HepG2 (cell line): ENCODE data around the gene RASGRP2. TPM values are rescaled to one million over a fixed set of nuclear protein-coding genes. Genes with fewer than 3 reads are reported as not detected.

Experiments
- BCL6 ChIP-seq: IDR thresholded peaks from 2 replicates; pipeline ENCODE4 v1.6.1; 2016; ENCODE audit warnings: missing genetic modification reagents, missing compliant biosample characterization
- DNMT3B ChIP-seq: conservative IDR thresholded peaks from 2 replicates; pipeline ENCODE4 v1.6.1; 2016; ENCODE audit warnings: missing biosample characterization, control low read depth
- FOXA3 ChIP-seq: IDR thresholded peaks from 2 replicates; pipeline ENCODE4 v1.6.1; 2016; ENCODE audit warnings: missing genetic modification reagents, missing compliant biosample characterization
- GMEB1 ChIP-seq: sonication (generic); formaldehyde crosslinking; IDR thresholded peaks from 2 replicates; pipeline ENCODE4 v1.5.1; 2020; ENCODE audit warnings: missing genetic modification reagents, mild to moderate bottlenecking, borderline replicate concordance
- HNF4A ChIP-seq: sonication (generic); formaldehyde crosslinking; IDR thresholded peaks from 2 replicates; pipeline ENCODE4 v1.4.0; 2020; ENCODE audit warnings: missing genetic modification reagents
- HNRNPLL ChIP-seq: fragments of 200-400 bp; formaldehyde crosslinking; IDR thresholded peaks from 2 replicates; pipeline ENCODE4 v1.6.1; 2017; ENCODE audit warnings: mild to moderate bottlenecking, low read depth, low read length; ENCODE audit not compliant: poor library complexity, severe bottlenecking
- KAT8 ChIP-seq: IDR thresholded peaks from 2 replicates; pipeline ENCODE4 v1.6.1; 2016; ENCODE audit warnings: missing genetic modification reagents, missing compliant biosample characterization
- MLX ChIP-seq: IDR thresholded peaks from 2 replicates; pipeline ENCODE4 v1.6.1; 2016
- POLR2G ChIP-seq: fragments of 200-400 bp; formaldehyde crosslinking; IDR thresholded peaks from 2 replicates; pipeline ENCODE4 v1.6.1; 2018; ENCODE audit warnings: mild to moderate bottlenecking, low read depth, low read length, moderate library complexity
- RFXAP ChIP-seq: sonication (generic); formaldehyde crosslinking; IDR thresholded peaks from 2 replicates; pipeline ENCODE4 v1.4.0; 2020; ENCODE audit warnings: missing genetic modification reagents, borderline replicate concordance
- SAP130 ChIP-seq: IDR thresholded peaks from 2 replicates; pipeline ENCODE4 v1.6.1; 2016; ENCODE audit warnings: low read depth
- SOX6 ChIP-seq, 2 experiments: fragments of 450-650 bp in 1 of 2; sonication (generic) in 1 of 2; formaldehyde crosslinking in 1 of 2; IDR thresholded peaks; 2 replicates each; pipeline versions ENCODE4 v1.4.0 to v1.6.1; 2017 to 2020; ENCODE audit warnings: antibody characterized with exemption in 1 of 2, mild to moderate bottlenecking in 1 of 2, missing genetic modification reagents in 1 of 2
- TBX3 ChIP-seq: fragments of 450-650 bp; IDR thresholded peaks from 2 replicates; pipeline ENCODE4 v1.6.1; 2017; ENCODE audit warnings: antibody characterized with exemption, mild to moderate bottlenecking, inconsistent platforms, borderline replicate concordance
- TEAD2 ChIP-seq: sonication (generic); formaldehyde crosslinking; IDR thresholded peaks from 2 replicates; pipeline ENCODE4 v1.9.0; 2021; ENCODE audit warnings: missing genetic modification reagents
- ZBTB26 ChIP-seq: IDR thresholded peaks from 2 replicates; pipeline ENCODE4 v1.6.1; 2016; ENCODE audit warnings: missing compliant biosample characterization, missing genetic modification reagents, borderline replicate concordance
- ZNF687 ChIP-seq: sonication (generic); formaldehyde crosslinking; IDR thresholded peaks from 2 replicates; pipeline ENCODE4 v1.5.1; 2020; ENCODE audit warnings: mild to moderate bottlenecking, missing genetic modification reagents, moderate library complexity
- ZNF737 ChIP-seq: sonication (generic); formaldehyde crosslinking; IDR thresholded peaks from 2 replicates; pipeline ENCODE4 v1.5.0; 2020; ENCODE audit warnings: missing genetic modification reagents, mild to moderate bottlenecking, borderline replicate concordance
- polyA plus RNA-seq, 8 experiments: library from polyadenylated mRNA; depleted of rRNA in 3 of 8; stranded (reverse) in 7 of 8; unstranded in 1 of 8; fragments of >200 nt; fragmentation: Illumina TruSeq in 4 of 8; extraction: Trizol in 4 of 8; gene quantifications; 2 replicates each; pipeline versions ENCODE4 v1.2.1 to v1.2.3, GENCODE V29; 2011 to 2016; ENCODE audit warnings: low read depth in 4 of 8, missing spikeins in 1 of 8, mixed read lengths in 1 of 8; ENCODE audit not compliant: insufficient read depth in 1 of 8
- total RNA-seq, 5 experiments: library from RNA; depleted of rRNA; stranded (reverse); fragments of >200 nt; fragmentation: Illumina TruSeq; extraction: Trizol; gene quantifications; 2 replicates each; pipeline ENCODE4 v1.2.3, GENCODE V29; 2016; ENCODE audit warnings: low read depth in 1 of 5
- TF ChIP-seq, protein P1 (sequence below): sonication (generic); formaldehyde crosslinking; IDR thresholded peaks from 2 replicates; pipeline ENCODE4 v1.4.0; 2020; ENCODE audit warnings: missing genetic modification reagents

Gene RASGRP2
- total and polyA plus RNA-seq, 2 of the 13 experiments (the other 11 are each of a cell fraction or from before 2014, with no cell fraction given), result 0.61 TPM; not detected in 1

GRCh38 chr11:64778473-64779298 is 34.7 kb upstream of the RASGRP2 start, which contains the start of gene SF1 (continued):
- no peak for TF ChIP-seq ZBTB26 (CRISPR knock-in tag)
- peak; percentile 73 for TF ChIP-seq SAP130
- peak; percentile 88 for TF ChIP-seq HNRNPLL
- no peak for TF ChIP-seq SOX6 (IDR thresholded peaks at IDR 0.05)
- TF ChIP-seq SOX6 (CRISPR knock-in tag; IDR thresholded peaks at IDR 0.05), result peak; percentile 36
- 0 out of 2 replicates have a peak, but pooled peaks have one; percentile 28 for TF ChIP-seq FOXA3 (CRISPR knock-in tag)
- peak; percentile 28; the same call in 1 of the 2 replicates for TF ChIP-seq HNF4A (CRISPR knock-in tag)
- peak; percentile 78; the same call in 1 of the 2 replicates for TF ChIP-seq KAT8 (CRISPR knock-in tag)
- TF ChIP-seq, protein P1, sequence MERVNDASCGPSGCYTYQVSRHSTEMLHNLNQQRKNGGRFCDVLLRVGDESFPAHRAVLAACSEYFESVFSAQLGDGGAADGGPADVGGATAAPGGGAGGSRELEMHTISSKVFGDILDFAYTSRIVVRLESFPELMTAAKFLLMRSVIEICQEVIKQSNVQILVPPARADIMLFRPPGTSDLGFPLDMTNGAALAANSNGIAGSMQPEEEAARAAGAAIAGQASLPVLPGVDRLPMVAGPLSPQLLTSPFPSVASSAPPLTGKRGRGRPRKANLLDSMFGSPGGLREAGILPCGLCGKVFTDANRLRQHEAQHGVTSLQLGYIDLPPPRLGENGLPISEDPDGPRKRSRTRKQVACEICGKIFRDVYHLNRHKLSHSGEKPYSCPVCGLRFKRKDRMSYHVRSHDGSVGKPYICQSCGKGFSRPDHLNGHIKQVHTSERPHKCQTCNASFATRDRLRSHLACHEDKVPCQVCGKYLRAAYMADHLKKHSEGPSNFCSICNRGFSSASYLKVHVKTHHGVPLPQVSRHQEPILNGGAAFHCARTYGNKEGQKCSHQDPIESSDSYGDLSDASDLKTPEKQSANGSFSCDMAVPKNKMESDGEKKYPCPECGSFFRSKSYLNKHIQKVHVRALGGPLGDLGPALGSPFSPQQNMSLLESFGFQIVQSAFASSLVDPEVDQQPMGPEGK (CRISPR knock-in tag), result peak; percentile 61
- TF ChIP-seq ZNF737, result no peak
- peak; percentile 87 for TF ChIP-seq POLR2G
- TF ChIP-seq TEAD2 (CRISPR knock-in tag), result no peak
- peak; percentile 93 for TF ChIP-seq RFXAP (CRISPR knock-in tag)
- no peak for TF ChIP-seq DNMT3B (CRISPR knock-in tag)
- peak; percentile 62 for TF ChIP-seq ZNF687 (CRISPR knock-in tag)
- peak; percentile 72; the same call in 1 of the 2 replicates for TF ChIP-seq GMEB1 (CRISPR knock-in tag)
- TF ChIP-seq TBX3, result peak; percentile 57; the same call in 1 of the 2 replicates
- TF ChIP-seq BCL6 (CRISPR knock-in tag), result peak; percentile 13; the same call in 1 of the 2 replicates
- TF ChIP-seq MLX (CRISPR knock-in tag), result 0 out of 2 replicates have a peak, but pooled peaks have one; percentile 9
